Mesendoderm (in vitro differentiated cells): ENCODE measurements around the gene NDUFV3.
A peak's percentile ranks its signal among the peaks of the same experiment; 100 is the strongest.
"Not testable (repeated sequence)": the region's sequence is repeated elsewhere in the genome, so short reads cannot be mapped to it uniquely, and the experiment has no call there.

ENCODE experiments used
- DNase-seq: peaks from one replicate; pipeline ENCODE4 v3.0.0; 2013
- H2AK5ac ChIP-seq: 2 replicates; pipeline ENCODE4 v1.6.1; 2013; ENCODE audit warnings: low read length, inconsistent platforms
- H2BK120ac ChIP-seq: 2 replicates; pipeline ENCODE4 v1.6.1; 2013; ENCODE audit warnings: low read depth, mild to moderate bottlenecking, low read length, moderate library complexity, mixed read lengths
- H2BK15ac ChIP-seq: replicated peaks from 2 replicates; pipeline ENCODE4 v1.6.1; 2013; ENCODE audit warnings: low read depth, mild to moderate bottlenecking, moderate library complexity
- H2BK5ac ChIP-seq: 2 replicates; pipeline ENCODE4 v1.6.1; 2013; ENCODE audit warnings: low read length, inconsistent platforms
- H3K18ac ChIP-seq: 2 replicates; pipeline ENCODE4 v1.6.1; 2013; ENCODE audit warnings: mild to moderate bottlenecking, low read length, mixed read lengths
- H3K23ac ChIP-seq: one replicate; pipeline ENCODE4 v1.6.1; 2013; ENCODE audit warnings: low read length
- H3K27ac ChIP-seq: 2 replicates; pipeline ENCODE4 v1.5.1; 2013; ENCODE audit warnings: low read depth, mild to moderate bottlenecking, inconsistent platforms, low read length, moderate library complexity
- H3K27me3 ChIP-seq: 2 replicates; pipeline ENCODE4 v1.6.1; 2013; ENCODE audit warnings: low read length, control low read depth, mild to moderate bottlenecking, inconsistent platforms; ENCODE audit not compliant: insufficient read depth, poor library complexity
- H3K36me3 ChIP-seq: 2 replicates; pipeline ENCODE4 v1.6.1; 2013; ENCODE audit warnings: low read length, inconsistent platforms; ENCODE audit not compliant: control insufficient read depth, insufficient read depth
- H3K4ac ChIP-seq: one replicate; pipeline ENCODE4 v1.6.1; 2013; ENCODE audit warnings: low read depth, mild to moderate bottlenecking, low read length, moderate library complexity
- H3K4me1 ChIP-seq: 2 replicates; pipeline ENCODE4 v1.6.1; 2013; ENCODE audit warnings: low read depth, low read length, inconsistent platforms; ENCODE audit not compliant: control insufficient read depth
- H3K4me2 ChIP-seq: 2 replicates; pipeline ENCODE4 v1.6.1; 2013; ENCODE audit warnings: low read length
- H3K4me3 ChIP-seq: 2 replicates; pipeline ENCODE4 v1.5.1; 2013; ENCODE audit warnings: mild to moderate bottlenecking, low read length
- H3K56ac ChIP-seq: one replicate; pipeline ENCODE4 v1.6.1; 2013; ENCODE audit warnings: low read length
- H3K79me1 ChIP-seq: 2 replicates; pipeline ENCODE4 v1.6.1; 2013; ENCODE audit warnings: low read length, inconsistent platforms
- H3K79me2 ChIP-seq: 2 replicates; pipeline ENCODE4 v1.6.1; 2013; ENCODE audit warnings: mild to moderate bottlenecking, low read length; ENCODE audit not compliant: control insufficient read depth, insufficient read depth
- H3K9ac ChIP-seq: 2 replicates; pipeline ENCODE4 v1.6.1; 2013; ENCODE audit warnings: low read length, inconsistent platforms
- H4K5ac ChIP-seq: one replicate; pipeline ENCODE4 v1.6.1; 2013; ENCODE audit warnings: low read length
- H4K8ac ChIP-seq: one replicate; pipeline ENCODE4 v1.6.1; 2013; ENCODE audit warnings: low read depth, mild to moderate bottlenecking, control low read depth, low read length, moderate library complexity
- WGBS: extraction: QIAGEN DNeasy Blood & Tissue Kit; methylation state at CpG from one replicate; pipeline ENCODE4 v1.1.7; 2013; ENCODE audit warnings: low lambda C conversion rate, missing lambda C conversion rate; ENCODE audit not compliant: insufficient coverage; ENCODE audit errors: extremely low coverage; 5-methylcytosine and 5-hydroxymethylcytosine counted together

NDUFV3 gene

GRCh38 chr21:42873096-42873495, 20.0 kb upstream of the NDUFV3 start:
- Histone ChIP-seq H3K4me1 (no peaks in the 10 kb centered on the region), H3K4ac (no peak overlapping the region), H3K79me2 (peaks cover 50% of the 10 kb centered on the region), H2BK15ac (no peak overlapping the region), H3K27ac (no peak overlapping the region), H2BK5ac (no peak overlapping the region), H3K79me1 (peaks cover 16% of the 10 kb centered on the region), H4K5ac (no peak overlapping the region), H3K18ac (no peak overlapping the region), H3K23ac (no peak overlapping the region), H3K56ac (no peak overlapping the region), H3K4me2 (no peak overlapping the region), H2AK5ac (no peak overlapping the region), H4K8ac (no peak overlapping the region), H3K27me3 (no peaks in the 10 kb centered on the region), H3K36me3 (peaks cover 28% of the 10 kb centered on the region), H2BK120ac (no peak overlapping the region), H3K9ac (no peak overlapping the region), H3K4me3 (no peak overlapping the region)
- WGBS: no CpG with 5 or more reads among the region's 7 CpGs
- no peak for DNase-seq

GRCh38 chr21:42875811-42876210, 17.3 kb upstream of the NDUFV3 start:
- not testable (repeated sequence) for H2BK15ac ChIP-seq, H3K18ac ChIP-seq, H2AK5ac ChIP-seq, H4K8ac ChIP-seq, H4K5ac ChIP-seq, H2BK5ac ChIP-seq, H3K23ac ChIP-seq, H3K4me2 ChIP-seq, H3K4ac ChIP-seq, H3K4me1 ChIP-seq, H3K27me3 ChIP-seq, H3K9ac ChIP-seq, DNase-seq, H3K4me3 ChIP-seq, H3K27ac ChIP-seq, H2BK120ac ChIP-seq, H3K56ac ChIP-seq
- WGBS: no CpG with 5 or more reads among the region's 10 CpGs
- Histone ChIP-seq H3K79me2 (peaks cover 37% of the 10 kb centered on the region), H3K79me1 (peaks cover 11% of the 10 kb centered on the region), H3K36me3 (peaks cover 16% of the 10 kb centered on the region)

GRCh38 chr21:42878678-42878992, 14.5 kb upstream of the NDUFV3 start:
- Histone ChIP-seq H3K4me2 (peak overlapping the region; percentile 85), H3K27ac (peak overlapping the region; percentile 62), H2BK120ac (no peak overlapping the region), H4K8ac (no peak overlapping the region), H3K18ac (no peak overlapping the region), H3K9ac (peak overlapping the region; percentile 90), H3K56ac (peak overlapping the region; percentile 90), H2BK5ac (no peak overlapping the region), H3K23ac (no peak overlapping the region), H2BK15ac (no peak overlapping the region), H4K5ac (no peak overlapping the region), H3K79me1 (peaks cover 3% of the 10 kb centered on the region), H3K4me1 (no peaks in the 10 kb centered on the region), H2AK5ac (no peak overlapping the region), H3K27me3 (no peaks in the 10 kb centered on the region), H3K36me3 (peaks cover 2% of the 10 kb centered on the region), H3K79me2 (peaks cover 23% of the 10 kb centered on the region), H3K4ac (peak overlapping the region; percentile 88), H3K4me3 (peak overlapping the region; percentile 75)
- no peak for DNase-seq
- no CpG with 5 or more reads among the region's 15 CpGs for WGBS

- Histone ChIP-seq H3K4me1 (no peaks in the 10 kb centered on the region), H3K4me2 (peak within 1 kb of the TSS; percentile 94), H3K36me3 (peaks cover 2% of the 10 kb centered on the region), H3K56ac (peak within 1 kb of the TSS; percentile 97), H3K79me2 (peaks cover 23% of the 10 kb centered on the region), H3K27ac (peak within 1 kb of the TSS; percentile 76), H3K79me1 (peaks cover 3% of the 10 kb centered on the region), H3K4ac (peak within 1 kb of the TSS; percentile 88), H4K8ac (no peak within 1 kb of the TSS), H2AK5ac (no peak within 1 kb of the TSS), H3K23ac (no peak within 1 kb of the TSS), H3K27me3 (no peaks in the 10 kb centered on the region), H4K5ac (no peak within 1 kb of the TSS), H2BK15ac (no peak within 1 kb of the TSS), H2BK120ac (no peak within 1 kb of the TSS), H3K4me3 (peak within 1 kb of the TSS; percentile 93), H3K18ac (peak within 1 kb of the TSS; percentile 43), H3K9ac (peak within 1 kb of the TSS; percentile 95), H2BK5ac (peak within 1 kb of the TSS; percentile 43)
- DNase-seq: peak; percentile 99
- WGBS: no CpG with 5 or more reads among the region's 80 CpGs
Observed at GRCh38 chr21:42878993-42879787, 13.9 kb upstream of the NDUFV3 start, which contains the start of gene WDR4. WDR4 (minus strand) TSS chr21:42879539; CDS start chr21:42879495, 44 bp downstream.

DNA sequence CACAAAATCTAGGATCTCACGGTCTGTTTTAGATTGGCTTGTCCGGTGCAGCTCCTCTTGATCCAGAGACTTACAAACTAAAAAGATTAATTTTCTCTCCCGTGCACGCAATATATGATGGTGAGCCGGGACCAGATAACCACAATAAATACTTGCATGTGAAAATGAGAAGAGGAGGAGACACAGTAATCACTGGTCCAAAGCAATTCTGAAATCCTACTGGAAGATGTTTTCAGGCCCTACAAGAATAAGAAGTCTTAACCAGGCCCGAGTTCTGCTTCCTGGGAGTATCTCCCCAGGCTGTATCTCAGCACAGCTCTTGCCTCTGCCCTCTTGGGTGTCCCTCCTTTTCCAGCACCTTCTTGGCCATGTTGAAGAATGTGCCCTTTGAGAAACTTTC, 12.8 kb upstream of the NDUFV3 start:
- no CpG with 5 or more reads among the region's 6 CpGs for WGBS
- Histone ChIP-seq H3K27ac (no peak overlapping the region), H4K8ac (no peak overlapping the region), H2BK120ac (no peak overlapping the region), H3K4me3 (no peak overlapping the region), H3K4ac (no peak overlapping the region), H3K36me3 (peaks cover 2% of the 10 kb centered on the region), H3K4me1 (no peaks in the 10 kb centered on the region), H4K5ac (no peak overlapping the region), H3K9ac (peak overlapping the region; percentile 95), H3K56ac (peak overlapping the region; percentile 97), H3K23ac (no peak overlapping the region), H3K27me3 (no peaks in the 10 kb centered on the region), H3K4me2 (peak overlapping the region; percentile 94), H3K79me1 (peaks cover 3% of the 10 kb centered on the region), H3K18ac (no peak overlapping the region), H2BK15ac (no peak overlapping the region), H3K79me2 (peaks cover 23% of the 10 kb centered on the region), H2BK5ac (no peak overlapping the region), H2AK5ac (no peak overlapping the region)
- DNase-seq: no peak

DNA sequence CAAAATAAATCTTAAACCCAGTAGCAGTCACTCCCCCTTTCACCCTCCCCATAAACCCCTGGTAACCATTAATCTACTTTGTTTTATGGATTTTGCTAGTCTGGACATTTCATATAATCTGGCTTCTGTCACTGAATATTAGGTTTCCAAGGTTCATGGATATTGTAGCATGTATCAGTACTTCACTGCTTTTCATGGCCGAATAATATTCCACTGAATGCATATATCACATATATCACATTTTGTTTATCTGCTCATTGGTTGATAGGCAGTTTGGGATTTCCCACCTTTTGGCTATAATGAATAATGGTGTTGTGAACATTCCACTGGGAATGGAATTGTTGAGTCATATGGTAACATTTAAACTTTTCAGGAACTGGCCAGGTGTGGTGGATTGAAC, 9.2 kb upstream of the NDUFV3 start:
- no CpG with 5 or more reads among the region's 1 CpG for WGBS
- Histone ChIP-seq H3K79me1 (peaks cover 3% of the 10 kb centered on the region), H3K4ac (no peak overlapping the region), H4K8ac (no peak overlapping the region), H3K27me3 (no peaks in the 10 kb centered on the region), H4K5ac (no peak overlapping the region), H3K9ac (no peak overlapping the region), H2AK5ac (no peak overlapping the region), H3K27ac (no peak overlapping the region), H3K23ac (no peak overlapping the region), H3K18ac (no peak overlapping the region), H2BK15ac (no peak overlapping the region), H3K56ac (no peak overlapping the region), H3K4me3 (no peak overlapping the region), H2BK5ac (no peak overlapping the region), H3K36me3 (no peaks in the 10 kb centered on the region), H3K79me2 (no peaks in the 10 kb centered on the region), H3K4me1 (no peaks in the 10 kb centered on the region), H2BK120ac (no peak overlapping the region), H3K4me2 (no peak overlapping the region)
- no peak for DNase-seq
